ENCODE measurements around the gene KCNIP3.

The KCNIP3 gene

GRCh38 chr2:95359501-95359930 lies 62.4 kb downstream of the KCNIP3 start:
- H3K27me3 ChIP-seq (replicated peaks; ENCODE audit: control insufficient read depth, insufficient read depth, low read length) = no peaks in the 10 kb centered on the region; the same call in 1 of the 2 replicates
- DNase-seq (ENCODE audit: extremely low read depth, insufficient read length) = no peak
- H3K36me3 ChIP-seq (ENCODE audit: control insufficient read depth, insufficient read depth, low read length) = no peaks in the 10 kb centered on the region
- no peak for TF ChIP-seq CTCF (IDR thresholded peaks at IDR 0.05; ENCODE audit: insufficient read depth, low read length, poor library complexity, severe bottlenecking)
- H3K4me3 ChIP-seq (replicated peaks; ENCODE audit: low read depth, low read length) = no peak overlapping the region

- Histone ChIP-seq H3K4me3 (replicated peaks; ENCODE audit: low read depth, low read length) (no peak overlapping the region), H3K36me3 (ENCODE audit: control insufficient read depth, insufficient read depth, low read length) (no peaks in the 10 kb centered on the region), H3K27me3 (replicated peaks; ENCODE audit: control insufficient read depth, insufficient read depth, low read length) (no peaks in the 10 kb centered on the region; the same call in 1 of the 2 replicates)
- TF ChIP-seq CTCF (IDR thresholded peaks at IDR 0.05; ENCODE audit: insufficient read depth, low read length, poor library complexity, severe bottlenecking) = no peak
- DNase-seq (ENCODE audit: extremely low read depth, insufficient read length) = no peak
These were observed 64.3 kb downstream of the KCNIP3 start for GRCh38 chr2:95361216-95361980.

GRCh38 chr2:95362486-95362885 lies 65.3 kb downstream of the KCNIP3 start:
- H3K4me3 ChIP-seq (replicated peaks; ENCODE audit: low read depth, low read length) = no peak overlapping the region
- no peak for TF ChIP-seq CTCF (IDR thresholded peaks at IDR 0.05; ENCODE audit: insufficient read depth, low read length, poor library complexity, severe bottlenecking)
- no peaks in the 10 kb centered on the region for H3K36me3 ChIP-seq (ENCODE audit: control insufficient read depth, insufficient read depth, low read length)
- H3K27me3 ChIP-seq (replicated peaks; ENCODE audit: control insufficient read depth, insufficient read depth, low read length) = no peaks in the 10 kb centered on the region; the same call in 1 of the 2 replicates
- DNase-seq (ENCODE audit: extremely low read depth, insufficient read length) = no peak

- Histone ChIP-seq H3K36me3 (ENCODE audit: control insufficient read depth, insufficient read depth, low read length) (no peaks in the 10 kb centered on the region), H3K4me3 (replicated peaks; ENCODE audit: low read depth, low read length) (no peak overlapping the region), H3K27me3 (replicated peaks; ENCODE audit: control insufficient read depth, insufficient read depth, low read length) (no peaks in the 10 kb centered on the region)
- TF ChIP-seq CTCF (IDR thresholded peaks at IDR 0.05; ENCODE audit: insufficient read depth, low read length, poor library complexity, severe bottlenecking) = no peak
- DNase-seq (ENCODE audit: extremely low read depth, insufficient read length) = no peak
These were observed 69.4 kb downstream of the KCNIP3 start for GRCh38 chr2:95366514-95366913.

GRCh38 chr2:95372216-95372829 lies 75.2 kb downstream of the KCNIP3 start:
- no peaks in the 10 kb centered on the region for H3K36me3 ChIP-seq (ENCODE audit: control insufficient read depth, insufficient read depth, low read length)
- TF ChIP-seq CTCF (IDR thresholded peaks at IDR 0.05; ENCODE audit: insufficient read depth, low read length, poor library complexity, severe bottlenecking) = no peak
- no peak for DNase-seq (ENCODE audit: extremely low read depth, insufficient read length)
- H3K27me3 ChIP-seq (replicated peaks; ENCODE audit: control insufficient read depth, insufficient read depth, low read length) = no peaks in the 10 kb centered on the region; the same call in 1 of the 2 replicates
- no peak overlapping the region for H3K4me3 ChIP-seq (replicated peaks; ENCODE audit: low read depth, low read length)
